ENCODE measurements around the gene ITK. TPM values are rescaled to one million over a fixed set of nuclear protein-coding genes. Genes with fewer than 3 reads are reported as not detected.

ITK gene
- total and polyA plus RNA-seq, 2 of the 8 experiments (the other 6 are each of a cell fraction or from before 2014, with no cell fraction given) = 0.05 TPM; not detected in 1

GRCh38 chr5:157216391-157217142 is 35.9 kb downstream of the ITK start (continued):
- TF ChIP-seq POLR2AphosphoS5 (IDR thresholded peaks at IDR 0.05; ENCODE audit: low read depth, low read length) = no peak

Data from H1 (cell line).